Measurements from ENCODE around the gene APBA2.

Gene APBA2

DNA sequence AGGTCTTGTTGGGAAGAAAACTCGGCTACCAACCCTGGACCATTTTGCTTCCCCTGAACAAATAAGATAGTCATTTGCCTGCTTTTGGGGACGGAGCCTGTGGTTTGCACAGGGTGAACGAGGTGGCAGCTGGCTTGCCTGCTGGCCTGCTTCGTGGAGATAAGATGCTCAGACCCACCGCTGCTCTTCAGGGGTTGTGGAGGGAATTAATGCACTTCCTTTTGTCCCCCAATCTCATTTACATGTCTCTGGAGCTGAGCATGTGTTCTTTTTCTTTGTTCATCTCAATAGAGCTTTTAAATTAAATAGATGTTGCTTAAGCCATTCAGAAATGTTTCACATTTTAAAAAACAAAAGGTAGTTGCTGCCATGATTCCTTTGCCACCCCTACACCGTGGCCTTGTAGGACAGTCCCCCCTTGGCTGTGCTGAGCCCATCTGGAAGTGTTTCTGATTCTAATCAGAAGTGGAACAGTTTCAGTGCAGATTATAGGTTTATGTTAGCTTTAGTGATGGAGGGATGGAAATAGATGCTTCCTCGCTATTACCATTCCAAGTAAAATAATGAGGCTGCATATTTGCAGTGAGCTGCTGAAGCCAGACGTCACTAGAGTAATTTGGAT is 25.6 kb downstream of the APBA2 start:
- no peaks in the 10 kb centered on the region for H3K9me3 ChIP-seq (ENCODE audit: control insufficient read depth in 1 of 2, low read length in 2 of 2)
- no peaks in the 10 kb centered on the region for H3K4me1 ChIP-seq (ENCODE audit: control insufficient read depth in 1 of 2, insufficient read depth in 2 of 2, low read length in 2 of 2)
- H3K27me3 ChIP-seq (ENCODE audit: low read depth, low read length): no peaks in the 10 kb centered on the region
- no peak overlapping the region for H3K4me3 ChIP-seq (ENCODE audit: low read depth in 1 of 2, low read length in 2 of 2)
- no peaks in the 10 kb centered on the region for H3K36me3 ChIP-seq (ENCODE audit: control insufficient read depth in 1 of 2, insufficient read depth in 2 of 2, low read length in 2 of 2)
- H3K27ac ChIP-seq (ENCODE audit: low read length): no peak overlapping the region

DNA sequence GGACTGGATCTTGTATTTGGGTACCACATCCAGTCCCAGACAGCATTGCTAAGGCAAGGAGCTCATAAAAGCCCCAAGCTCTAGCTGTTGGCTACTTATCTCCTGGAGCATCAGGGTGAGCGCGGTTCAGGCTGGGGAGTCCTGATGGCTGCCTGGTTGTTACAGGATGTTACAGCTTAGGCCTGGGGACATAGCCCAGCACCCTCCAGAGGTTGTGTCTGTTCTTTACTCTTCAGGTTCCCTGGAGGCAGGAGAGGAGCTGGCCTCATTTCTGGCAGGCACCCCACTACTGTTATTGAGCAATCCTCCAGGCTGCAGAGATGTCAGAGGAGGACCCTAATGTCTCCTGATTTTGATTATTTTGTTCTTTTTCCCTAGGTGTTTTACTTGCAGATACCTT is 26.6 kb downstream of the APBA2 start:
- H3K27ac ChIP-seq (ENCODE audit: low read length): no peak overlapping the region
- no peaks in the 10 kb centered on the region for H3K4me1 ChIP-seq (ENCODE audit: control insufficient read depth in 1 of 2, insufficient read depth in 2 of 2, low read length in 2 of 2)
- no peaks in the 10 kb centered on the region for H3K9me3 ChIP-seq (ENCODE audit: control insufficient read depth in 1 of 2, low read length in 2 of 2)
- no peak overlapping the region for H3K4me3 ChIP-seq (ENCODE audit: low read depth in 1 of 2, low read length in 2 of 2)
- H3K27me3 ChIP-seq (ENCODE audit: low read depth, low read length): no peaks in the 10 kb centered on the region
- H3K36me3 ChIP-seq (ENCODE audit: control insufficient read depth in 1 of 2, insufficient read depth in 2 of 2, low read length in 2 of 2): no peaks in the 10 kb centered on the region

DNA sequence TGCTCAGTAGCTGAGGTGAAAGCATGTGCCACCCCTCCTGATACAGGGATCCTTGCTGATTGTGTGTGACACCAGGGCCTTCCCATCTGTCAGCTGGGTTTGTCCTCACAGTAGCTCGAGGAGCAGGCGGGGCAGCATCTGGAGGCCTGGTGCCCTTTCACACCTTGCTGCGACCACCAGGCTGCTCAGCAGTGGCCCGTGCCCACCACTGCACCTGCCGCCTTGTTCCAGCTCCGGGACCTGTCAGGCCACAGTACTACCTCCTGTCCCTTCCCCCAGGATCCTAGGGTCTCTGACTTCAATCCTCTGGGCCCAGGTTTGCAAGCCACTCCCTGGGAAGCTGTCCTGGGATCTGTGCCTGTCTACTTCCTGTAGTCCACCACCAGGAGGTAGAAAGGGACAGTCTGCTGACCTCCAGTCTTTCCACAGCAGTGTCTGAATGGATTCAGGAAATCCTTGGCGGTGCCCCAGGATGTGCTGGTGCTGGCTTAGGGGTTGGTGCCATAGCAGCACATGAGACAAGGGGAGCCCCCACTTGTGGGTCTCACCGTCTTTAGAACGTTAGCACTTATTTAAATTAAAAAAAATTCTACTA is 27.5 kb downstream of the APBA2 start:
- H3K27ac ChIP-seq (ENCODE audit: low read length): no peak overlapping the region
- no peak overlapping the region for H3K4me3 ChIP-seq (ENCODE audit: low read depth in 1 of 2, low read length in 2 of 2)
- H3K9me3 ChIP-seq (ENCODE audit: control insufficient read depth in 1 of 2, low read length in 2 of 2): no peaks in the 10 kb centered on the region
- H3K4me1 ChIP-seq (ENCODE audit: control insufficient read depth in 1 of 2, insufficient read depth in 2 of 2, low read length in 2 of 2): no peaks in the 10 kb centered on the region
- no peaks in the 10 kb centered on the region for H3K27me3 ChIP-seq (ENCODE audit: low read depth, low read length)
- no peaks in the 10 kb centered on the region for H3K36me3 ChIP-seq (ENCODE audit: control insufficient read depth in 1 of 2, insufficient read depth in 2 of 2, low read length in 2 of 2)

GRCh38 chr15:28914046-28914445 is 28.3 kb downstream of the APBA2 start:
- no peak overlapping the region for H3K27ac ChIP-seq (ENCODE audit: low read length)
- no peaks in the 10 kb centered on the region for H3K27me3 ChIP-seq (ENCODE audit: low read depth, low read length)
- H3K36me3 ChIP-seq (ENCODE audit: control insufficient read depth in 1 of 2, insufficient read depth in 2 of 2, low read length in 2 of 2): no peaks in the 10 kb centered on the region
- H3K4me1 ChIP-seq (ENCODE audit: control insufficient read depth in 1 of 2, insufficient read depth in 2 of 2, low read length in 2 of 2): no peaks in the 10 kb centered on the region
- H3K9me3 ChIP-seq (ENCODE audit: control insufficient read depth in 1 of 2, low read length in 2 of 2): no peaks in the 10 kb centered on the region
- no peak overlapping the region for H3K4me3 ChIP-seq (ENCODE audit: low read depth in 1 of 2, low read length in 2 of 2)

- Histone ChIP-seq H3K4me1 (ENCODE audit: control insufficient read depth in 1 of 2, insufficient read depth in 2 of 2, low read length in 2 of 2) (no peaks in the 10 kb centered on the region), H3K27me3 (ENCODE audit: low read depth, low read length) (no peaks in the 10 kb centered on the region), H3K36me3 (ENCODE audit: control insufficient read depth in 1 of 2, insufficient read depth in 2 of 2, low read length in 2 of 2) (no peaks in the 10 kb centered on the region), H3K27ac (ENCODE audit: low read length) (no peak overlapping the region), H3K9me3 (ENCODE audit: control insufficient read depth in 1 of 2, low read length in 2 of 2) (no peaks in the 10 kb centered on the region), H3K4me3 (ENCODE audit: low read depth in 1 of 2, low read length in 2 of 2) (no peak overlapping the region)
Measured at GRCh38 chr15:28914483-28915023, 28.8 kb downstream of the APBA2 start.

- H3K4me3 ChIP-seq (ENCODE audit: low read depth in 1 of 2, low read length in 2 of 2): no peak overlapping the region
- no peaks in the 10 kb centered on the region for H3K27me3 ChIP-seq (ENCODE audit: low read depth, low read length)
- no peak overlapping the region for H3K27ac ChIP-seq (ENCODE audit: low read length)
- no peaks in the 10 kb centered on the region for H3K36me3 ChIP-seq (ENCODE audit: control insufficient read depth in 1 of 2, insufficient read depth in 2 of 2, low read length in 2 of 2)
- H3K9me3 ChIP-seq (ENCODE audit: control insufficient read depth in 1 of 2, low read length in 2 of 2): no peaks in the 10 kb centered on the region
- no peaks in the 10 kb centered on the region for H3K4me1 ChIP-seq (ENCODE audit: control insufficient read depth in 1 of 2, insufficient read depth in 2 of 2, low read length in 2 of 2)
Measured at GRCh38 chr15:28915041-28915810, 29.5 kb downstream of the APBA2 start.

GRCh38 chr15:28915935-28916334 is 30.2 kb downstream of the APBA2 start:
- H3K4me1 ChIP-seq (ENCODE audit: control insufficient read depth in 1 of 2, insufficient read depth in 2 of 2, low read length in 2 of 2): no peaks in the 10 kb centered on the region
- H3K27me3 ChIP-seq (ENCODE audit: low read depth, low read length): no peaks in the 10 kb centered on the region
- no peak overlapping the region for H3K4me3 ChIP-seq (ENCODE audit: low read depth in 1 of 2, low read length in 2 of 2)
- H3K27ac ChIP-seq (ENCODE audit: low read length): no peak overlapping the region
- H3K36me3 ChIP-seq (ENCODE audit: control insufficient read depth in 1 of 2, insufficient read depth in 2 of 2, low read length in 2 of 2): no peaks in the 10 kb centered on the region
- H3K9me3 ChIP-seq (ENCODE audit: control insufficient read depth in 1 of 2, low read length in 2 of 2): no peaks in the 10 kb centered on the region

DNA sequence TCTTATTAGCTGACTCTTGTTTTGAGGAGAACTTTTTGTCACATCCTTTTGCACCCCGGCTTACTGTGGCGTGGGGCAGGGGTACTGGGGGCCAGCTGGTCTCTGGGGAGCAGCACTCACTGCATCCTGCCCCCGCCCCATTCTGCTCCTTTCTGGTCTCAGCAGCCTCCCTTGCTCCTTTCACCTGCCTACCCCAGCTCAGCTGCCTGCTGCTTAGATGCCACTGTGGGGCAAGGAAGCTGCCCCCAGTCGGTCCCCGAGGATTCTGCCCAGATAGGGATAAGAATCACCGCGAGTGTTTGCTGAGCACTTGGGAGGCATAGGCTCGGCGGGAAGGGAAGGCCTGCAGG is 32.0 kb downstream of the APBA2 start:
- Histone ChIP-seq H3K9me3 (ENCODE audit: control insufficient read depth in 1 of 2, low read length in 2 of 2) (no peaks in the 10 kb centered on the region), H3K27ac (ENCODE audit: low read length) (no peak overlapping the region), H3K4me3 (ENCODE audit: low read depth in 1 of 2, low read length in 2 of 2) (no peak overlapping the region), H3K36me3 (ENCODE audit: control insufficient read depth in 1 of 2, insufficient read depth in 2 of 2, low read length in 2 of 2) (no peaks in the 10 kb centered on the region), H3K4me1 (ENCODE audit: control insufficient read depth in 1 of 2, insufficient read depth in 2 of 2, low read length in 2 of 2) (no peaks in the 10 kb centered on the region), H3K27me3 (ENCODE audit: low read depth, low read length) (no peaks in the 10 kb centered on the region)

- Histone ChIP-seq H3K9me3 (ENCODE audit: control insufficient read depth in 1 of 2, low read length in 2 of 2) (no peaks in the 10 kb centered on the region), H3K27me3 (ENCODE audit: low read depth, low read length) (no peaks in the 10 kb centered on the region), H3K4me3 (ENCODE audit: low read depth in 1 of 2, low read length in 2 of 2) (no peak overlapping the region), H3K27ac (ENCODE audit: low read length) (no peak overlapping the region), H3K36me3 (ENCODE audit: control insufficient read depth in 1 of 2, insufficient read depth in 2 of 2, low read length in 2 of 2) (no peaks in the 10 kb centered on the region), H3K4me1 (ENCODE audit: control insufficient read depth in 1 of 2, insufficient read depth in 2 of 2, low read length in 2 of 2) (no peaks in the 10 kb centered on the region)
Measured at GRCh38 chr15:28918141-28918983, 32.6 kb downstream of the APBA2 start.

- no peaks in the 10 kb centered on the region for H3K9me3 ChIP-seq (ENCODE audit: control insufficient read depth in 1 of 2, low read length in 2 of 2)
- H3K27ac ChIP-seq (ENCODE audit: low read length): no peak overlapping the region
- H3K4me3 ChIP-seq (ENCODE audit: low read depth in 1 of 2, low read length in 2 of 2): no peak overlapping the region
- no peaks in the 10 kb centered on the region for H3K4me1 ChIP-seq (ENCODE audit: control insufficient read depth in 1 of 2, insufficient read depth in 2 of 2, low read length in 2 of 2)
- no peaks in the 10 kb centered on the region for H3K36me3 ChIP-seq (ENCODE audit: control insufficient read depth in 1 of 2, insufficient read depth in 2 of 2, low read length in 2 of 2)
- H3K27me3 ChIP-seq (ENCODE audit: low read depth, low read length): no peaks in the 10 kb centered on the region
Measured at GRCh38 chr15:28919201-28919635, 33.4 kb downstream of the APBA2 start.
